Activated naive CD4-positive, alpha-beta T cell treated with anti-CD3 and anti-CD28 coated beads for 36 hours (primary cell): Measurements from ENCODE around the gene MMP24. TPM values are rescaled to one million over a fixed set of nuclear protein-coding genes. Genes with fewer than 3 reads are reported as not detected.

Experiments used
- CTCF ChIA-PET: fragments of 350-600 bp; sonication (Branson Sonifier 250); formaldehyde crosslinking; loops from one replicate; lab custom pipeline; 2021; ENCODE audit warnings: antibody characterized with exemption; lab: Charles Lee
- DNase-seq: peaks from one replicate; pipeline ENCODE4 v3.0.0-alpha.2; 2020
- H3K27ac Mint-ChIP-seq: one replicate; pipeline ENCODE4 v1.8.0; 2021; ENCODE audit warnings: mild to moderate bottlenecking, mixed read lengths
- H3K27me3 Mint-ChIP-seq: one replicate; pipeline ENCODE4 v1.8.0; 2021; ENCODE audit warnings: low read depth, mixed read lengths
- H3K36me3 Mint-ChIP-seq: one replicate; pipeline ENCODE4 v1.8.0; 2021; ENCODE audit warnings: low read depth, mixed read lengths
- H3K4me1 Mint-ChIP-seq: one replicate; pipeline ENCODE4 v1.8.0; 2021; ENCODE audit warnings: low read depth, mixed read lengths
- H3K4me3 Mint-ChIP-seq: one replicate; pipeline ENCODE4 v1.8.0; 2021; ENCODE audit warnings: mild to moderate bottlenecking, moderate library complexity, mixed read lengths
- H3K9me3 Mint-ChIP-seq: one replicate; pipeline ENCODE4 v1.8.0; 2021; ENCODE audit warnings: mixed read lengths
- intact Hi-C: fragments of 100-400 bp; cut with micrococcal nuclease; formaldehyde crosslinking; loops from one replicate; pipeline ENCODE4 v1.15.1; 2023
- total RNA-seq, 2 experiments: library from RNA; stranded (reverse); gene quantifications; one replicate each; pipeline ENCODE4 v1.2.3, GENCODE V29; 2021

The MMP24 gene
- total RNA-seq, 2 experiments from 2014 or later = not detected

GRCh38 chr20:35225319-35226125, 968 bp upstream of the MMP24 start:
- Mint-ChIP-seq H3K27ac (no peak overlapping the region), H3K36me3 (peaks cover 7% of the 10 kb centered on the region), H3K4me3 (peak overlapping the region; percentile 59), H3K9me3 (no peaks in the 10 kb centered on the region), H3K4me1 (peaks cover 7% of the 10 kb centered on the region), H3K27me3 (peaks cover 21% of the 10 kb centered on the region)
- intact Hi-C loops = no loop called here
- CTCF ChIA-PET = no interaction called here
- DNase-seq = no peak

DNA sequence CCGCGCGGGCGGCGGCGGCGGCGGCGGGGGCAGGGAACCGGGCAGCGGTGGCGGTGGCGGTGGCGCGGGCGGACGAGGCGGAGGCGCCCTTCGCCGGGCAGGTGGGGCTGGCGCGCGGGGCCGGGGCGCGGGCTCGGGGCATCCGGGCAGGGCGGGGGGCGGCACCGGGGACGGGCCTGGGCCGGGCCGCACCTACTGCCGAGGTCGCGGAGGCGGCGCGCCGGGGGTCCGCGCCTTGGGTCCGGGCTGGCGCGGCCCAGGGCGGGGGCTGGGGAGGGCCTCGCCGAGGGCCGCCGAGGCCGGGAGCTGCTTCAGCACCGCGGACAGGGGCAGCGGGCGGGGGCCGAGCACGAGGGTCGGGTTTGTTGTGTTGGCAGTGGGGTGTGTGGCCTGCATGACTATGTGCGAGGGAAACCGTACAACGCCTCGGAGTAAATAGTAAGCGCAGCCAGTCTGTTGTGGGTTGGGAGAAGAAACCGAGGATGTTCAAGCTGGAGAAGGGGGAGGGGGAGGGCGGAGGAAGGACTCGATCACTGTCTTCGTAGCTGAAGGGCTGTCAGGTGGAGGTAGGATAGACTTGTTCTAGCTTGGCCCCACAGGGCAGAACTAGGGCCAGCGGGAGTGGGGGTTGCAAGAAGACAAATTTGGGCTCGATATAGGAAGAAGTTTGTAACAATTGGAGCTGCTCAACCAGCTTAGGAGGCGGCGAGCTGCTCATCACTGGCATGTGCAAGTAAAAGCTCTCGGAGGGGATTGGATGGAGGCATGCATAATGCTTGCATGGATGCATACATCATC, 593 bp downstream of the MMP24 start:
- H3K27me3 Mint-ChIP-seq = peaks cover 21% of the 10 kb centered on the region

GRCh38 chr20:35232575-35232974, 6.1 kb downstream of the MMP24 start:
- intact Hi-C loops = no loop called here
- H3K4me1 Mint-ChIP-seq = no peaks in the 10 kb centered on the region
- CTCF ChIA-PET = no interaction called here
- no peak overlapping the region for H3K4me3 Mint-ChIP-seq
- H3K36me3 Mint-ChIP-seq = peaks cover 17% of the 10 kb centered on the region
- no peak overlapping the region for H3K27ac Mint-ChIP-seq
- peaks cover 4% of the 10 kb centered on the region for H3K27me3 Mint-ChIP-seq
- H3K9me3 Mint-ChIP-seq = no peaks in the 10 kb centered on the region
- no peak for DNase-seq

More for the DNA sequence above, 593 bp downstream of the MMP24 start:
- CTCF ChIA-PET = interaction anchor here (1.0 to 1.1 kb wide), 2 partner anchors 102 to 131 kb away, joined by 3 to 5 read pairs; no protein-coding TSS in a partner anchor
- H3K9me3 Mint-ChIP-seq = no peaks in the 10 kb centered on the region
- peaks cover 16% of the 10 kb centered on the region for H3K36me3 Mint-ChIP-seq
- peak; percentile 58 for DNase-seq
- peaks cover 7% of the 10 kb centered on the region for H3K4me1 Mint-ChIP-seq
- peak overlapping the region; percentile 58 for H3K4me3 Mint-ChIP-seq
- intact Hi-C loops = no loop called here
- H3K27ac Mint-ChIP-seq = no peak overlapping the region

- no peaks in the 10 kb centered on the region for H3K9me3 Mint-ChIP-seq
- H3K4me3 Mint-ChIP-seq = no peak overlapping the region
- CTCF ChIA-PET = no interaction called here
- no peaks in the 10 kb centered on the region for H3K4me1 Mint-ChIP-seq
- peaks cover 16% of the 10 kb centered on the region for H3K36me3 Mint-ChIP-seq
- intact Hi-C loops = no loop called here
- no peak overlapping the region for H3K27ac Mint-ChIP-seq
- no peak for DNase-seq
- H3K27me3 Mint-ChIP-seq = no peaks in the 10 kb centered on the region
Measured at GRCh38 chr20:35235881-35236280, 9.4 kb downstream of the MMP24 start.

DNA sequence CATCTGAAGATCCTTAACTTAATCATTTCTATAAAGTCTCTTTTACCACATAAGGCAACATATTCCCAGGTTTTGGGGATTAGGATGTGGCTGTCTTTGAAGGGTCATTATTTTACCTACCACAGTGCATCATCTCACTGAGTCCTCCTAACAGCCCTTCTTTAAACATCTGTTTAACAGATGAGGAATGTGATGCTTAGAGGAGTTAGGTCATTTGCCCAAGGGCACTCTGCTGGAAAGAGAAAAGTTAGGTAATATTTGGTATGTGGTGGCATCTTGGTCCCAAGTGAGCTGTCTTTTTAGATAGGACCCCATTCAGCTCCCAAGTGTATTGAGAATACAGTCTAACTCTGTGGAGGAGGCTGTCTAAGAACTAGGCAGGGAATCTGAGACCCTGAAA, 11.0 kb downstream of the MMP24 start:
- H3K4me3 Mint-ChIP-seq = no peak overlapping the region
- no peaks in the 10 kb centered on the region for H3K4me1 Mint-ChIP-seq
- H3K27ac Mint-ChIP-seq = no peak overlapping the region
- H3K27me3 Mint-ChIP-seq = no peaks in the 10 kb centered on the region
- H3K36me3 Mint-ChIP-seq = peaks cover 10% of the 10 kb centered on the region
- intact Hi-C loops = no loop called here
- no peaks in the 10 kb centered on the region for H3K9me3 Mint-ChIP-seq
- CTCF ChIA-PET = interaction anchor here (0.9 kb wide), 1 partner anchor 18 kb away, joined by 3 read pairs; no protein-coding TSS in a partner anchor
- no peak for DNase-seq

- Mint-ChIP-seq H3K4me3 (no peak overlapping the region), H3K36me3 (peaks cover 10% of the 10 kb centered on the region), H3K9me3 (no peaks in the 10 kb centered on the region), H3K27ac (no peak overlapping the region), H3K4me1 (no peaks in the 10 kb centered on the region), H3K27me3 (no peaks in the 10 kb centered on the region)
- DNase-seq = no peak
- CTCF ChIA-PET = interaction anchor here (0.9 kb wide), 1 partner anchor 17 kb away, joined by 3 read pairs; no protein-coding TSS in a partner anchor
- intact Hi-C loops = no loop called here
Measured at GRCh38 chr20:35238170-35238569, 11.7 kb downstream of the MMP24 start.

DNA sequence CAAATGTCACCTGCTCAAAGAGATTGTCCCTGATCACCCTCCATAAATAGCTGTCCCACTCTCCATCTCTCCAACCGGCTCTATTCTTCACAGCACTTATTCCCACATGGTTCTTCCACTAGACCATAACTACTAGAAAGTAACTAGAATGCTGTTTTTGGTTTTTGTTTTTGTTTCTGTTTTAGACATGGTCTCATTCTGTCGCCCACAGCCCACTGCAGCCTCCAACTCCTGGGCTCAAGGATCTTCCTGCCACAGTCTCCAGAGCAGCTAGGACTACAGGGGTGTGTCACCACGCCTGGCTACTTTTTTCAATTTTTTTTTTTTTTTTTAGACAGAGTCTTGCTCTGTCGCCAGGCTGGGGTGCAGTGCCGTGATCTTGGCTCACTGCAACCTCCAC, 12.2 kb downstream of the MMP24 start:
- H3K36me3 Mint-ChIP-seq = peaks cover 10% of the 10 kb centered on the region
- H3K27ac Mint-ChIP-seq = no peak overlapping the region
- DNase-seq = no peak
- no peaks in the 10 kb centered on the region for H3K27me3 Mint-ChIP-seq
- intact Hi-C loops = no loop called here
- H3K9me3 Mint-ChIP-seq = no peaks in the 10 kb centered on the region
- CTCF ChIA-PET = no interaction called here
- H3K4me3 Mint-ChIP-seq = no peak overlapping the region
- no peaks in the 10 kb centered on the region for H3K4me1 Mint-ChIP-seq

DNA sequence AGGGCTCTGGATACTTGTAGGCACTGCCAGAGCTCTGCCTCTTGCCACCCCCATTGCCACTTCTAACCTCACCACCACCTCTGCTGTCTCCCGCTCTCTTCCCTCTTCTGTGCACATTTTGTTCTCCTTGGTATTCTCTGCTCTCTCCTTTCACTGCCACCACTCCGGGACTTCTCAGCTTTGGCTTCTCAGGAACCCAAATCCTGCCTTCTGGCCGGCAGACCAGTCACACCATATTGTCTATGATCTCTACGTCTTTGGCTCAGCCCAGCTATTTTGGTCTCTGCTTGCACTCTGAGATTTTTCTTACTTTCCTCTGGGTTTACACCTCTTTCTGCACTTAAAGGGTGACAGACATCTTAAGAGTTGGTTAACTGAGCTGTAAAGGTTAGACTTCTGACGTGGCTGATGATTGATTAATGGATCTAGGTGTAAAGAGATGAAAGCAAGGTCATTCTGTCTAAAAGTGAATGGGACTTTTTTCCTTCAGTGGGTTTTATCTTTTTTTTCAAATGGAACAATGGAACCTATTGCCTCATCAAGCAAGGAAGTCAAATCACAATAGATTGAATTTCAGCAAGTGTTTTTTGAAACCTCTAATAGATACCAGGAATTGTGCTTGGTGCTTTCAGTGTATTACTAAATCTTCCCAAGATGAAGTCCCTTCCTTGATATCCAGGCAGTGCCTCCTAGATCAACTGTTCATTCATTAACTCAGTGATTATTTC, 13.8 kb downstream of the MMP24 start:
- H3K27ac Mint-ChIP-seq = no peak overlapping the region
- no peaks in the 10 kb centered on the region for H3K4me1 Mint-ChIP-seq
- H3K27me3 Mint-ChIP-seq = no peaks in the 10 kb centered on the region
- no peak overlapping the region for H3K4me3 Mint-ChIP-seq
- no peaks in the 10 kb centered on the region for H3K9me3 Mint-ChIP-seq
- intact Hi-C loops = no loop called here
- no peak for DNase-seq
- peaks cover 8% of the 10 kb centered on the region for H3K36me3 Mint-ChIP-seq
- CTCF ChIA-PET = interaction anchor here (0.5 kb wide), 1 partner anchor 288 kb away, joined by 3 read pairs; no protein-coding TSS in a partner anchor

DNA sequence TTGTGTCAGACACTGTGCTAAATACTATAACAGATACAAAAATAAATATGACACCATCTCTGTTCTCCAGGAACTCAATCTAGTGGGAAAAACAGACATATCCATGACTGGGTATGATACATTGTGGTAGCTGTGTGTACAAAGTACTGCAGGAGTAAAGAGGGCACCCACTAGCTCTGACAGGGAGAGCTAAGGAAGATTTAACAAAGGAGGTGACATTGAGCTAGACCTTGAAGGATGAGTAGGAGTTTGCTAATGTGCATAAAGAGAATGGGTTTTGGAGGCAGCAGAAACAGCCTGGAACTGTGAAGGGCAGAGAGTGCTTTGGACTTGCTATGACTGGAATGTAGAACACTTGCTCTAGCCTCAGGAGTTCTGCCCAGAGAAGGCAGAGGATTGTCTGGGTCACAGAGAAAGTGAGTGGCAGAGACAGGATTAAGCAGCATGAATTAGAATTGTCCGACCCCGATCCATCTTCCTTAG, 14.4 kb downstream of the MMP24 start:
- DNase-seq = no peak
- Mint-ChIP-seq H3K9me3 (no peaks in the 10 kb centered on the region), H3K4me1 (no peaks in the 10 kb centered on the region), H3K36me3 (peaks cover 8% of the 10 kb centered on the region), H3K27ac (no peak overlapping the region), H3K4me3 (no peak overlapping the region), H3K27me3 (no peaks in the 10 kb centered on the region)
- intact Hi-C loops = no loop called here
- CTCF ChIA-PET = no interaction called here

DNA sequence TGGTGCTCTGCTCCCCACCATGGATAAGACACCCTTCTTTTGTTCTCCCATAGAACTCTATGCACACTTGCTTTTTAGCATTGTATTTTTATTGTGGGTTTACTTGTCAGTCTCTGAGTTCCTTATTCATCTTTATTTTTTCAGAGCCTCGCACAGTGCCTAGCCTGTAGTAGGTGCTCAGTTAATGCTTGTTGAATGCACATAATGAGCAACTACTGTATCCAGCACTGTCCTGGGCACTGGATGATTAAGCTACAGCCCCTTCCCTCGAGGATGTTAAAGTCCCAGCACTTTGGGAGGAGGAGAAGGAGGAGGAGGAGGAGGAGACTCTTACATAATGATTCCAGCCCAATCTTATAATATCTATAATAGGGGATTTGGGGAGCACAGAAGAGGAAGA, 16.8 kb downstream of the MMP24 start:
- H3K9me3 Mint-ChIP-seq = no peaks in the 10 kb centered on the region
- H3K27ac Mint-ChIP-seq = no peak overlapping the region
- no peaks in the 10 kb centered on the region for H3K27me3 Mint-ChIP-seq
- DNase-seq = no peak
- H3K36me3 Mint-ChIP-seq = no peaks in the 10 kb centered on the region
- H3K4me3 Mint-ChIP-seq = no peak overlapping the region
- intact Hi-C loops = no loop called here
- CTCF ChIA-PET = no interaction called here
- H3K4me1 Mint-ChIP-seq = no peaks in the 10 kb centered on the region

- Mint-ChIP-seq H3K9me3 (no peaks in the 10 kb centered on the region), H3K4me3 (no peak overlapping the region), H3K36me3 (no peaks in the 10 kb centered on the region), H3K27ac (no peak overlapping the region), H3K4me1 (no peaks in the 10 kb centered on the region), H3K27me3 (no peaks in the 10 kb centered on the region)
- intact Hi-C loops = no loop called here
- DNase-seq = no peak
- CTCF ChIA-PET = no interaction called here
Measured at GRCh38 chr20:35243986-35244385, 17.5 kb downstream of the MMP24 start.

DNA sequence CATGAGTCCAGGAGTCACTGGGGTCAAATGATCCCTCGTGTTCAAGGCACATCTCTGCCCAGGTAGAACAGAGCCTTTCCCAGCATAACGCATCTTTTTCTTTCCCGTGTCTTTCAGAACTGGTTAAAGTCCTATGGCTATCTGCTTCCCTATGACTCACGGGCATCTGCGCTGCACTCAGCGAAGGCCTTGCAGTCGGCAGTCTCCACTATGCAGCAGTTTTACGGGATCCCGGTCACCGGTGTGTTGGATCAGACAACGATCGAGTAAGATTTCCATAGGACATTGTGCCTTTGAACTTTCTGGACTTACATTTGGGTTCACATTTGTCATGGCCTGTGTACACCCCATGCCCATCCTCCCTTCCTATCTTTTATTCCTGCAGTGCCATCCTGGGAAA, 20.2 kb downstream of the MMP24 start:
- intact Hi-C loops = no loop called here
- no peaks in the 10 kb centered on the region for H3K36me3 Mint-ChIP-seq
- H3K27me3 Mint-ChIP-seq = no peaks in the 10 kb centered on the region
- no peak overlapping the region for H3K27ac Mint-ChIP-seq
- DNase-seq = no peak
- CTCF ChIA-PET = interaction anchor here (0.6 kb wide), 1 partner anchor 1416 kb away, joined by 4 read pairs; no protein-coding TSS in a partner anchor
- no peak overlapping the region for H3K4me3 Mint-ChIP-seq
- H3K4me1 Mint-ChIP-seq = peaks cover under 1% of the 10 kb centered on the region
- no peaks in the 10 kb centered on the region for H3K9me3 Mint-ChIP-seq
